Measurements from ENCODE around the gene CDV3. TPM values are rescaled to one million over a fixed set of nuclear protein-coding genes. Genes with fewer than 3 reads are reported as not detected.

Gene CDV3
- total and polyA plus RNA-seq, 10 donors: 68.1 to 253 (median 206) TPM

DNA sequence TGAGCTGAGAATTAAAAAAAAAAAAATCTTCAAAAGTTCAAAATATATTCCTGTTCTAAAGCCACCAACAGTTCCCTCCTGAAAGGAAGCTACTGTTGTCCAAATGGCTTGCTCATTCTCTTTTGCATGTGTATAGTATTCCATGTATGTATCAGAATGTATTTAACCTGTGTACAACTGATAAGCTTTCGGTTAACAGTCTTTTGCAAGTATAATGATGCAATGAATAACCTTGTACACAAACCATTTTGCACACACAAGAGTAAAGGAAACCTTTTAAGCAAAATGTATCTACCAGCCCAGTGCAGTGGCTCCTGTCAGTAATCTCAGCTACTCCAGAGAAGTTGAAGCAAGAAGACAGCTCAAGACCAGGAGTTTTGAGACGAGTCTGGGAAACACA is 55.7 kb downstream of the CDV3 start:
- intact Hi-C loops (cut with DNase I; ENCODE audit: low total_unique reads): no loop called here
- no peak for DNase-seq
- Histone ChIP-seq H3K9me3 (no peaks in the 10 kb centered on the region), H3K36me3 (peaks cover 0 to 100% (median 67%) of the 10 kb centered on the region in 6 donors), H3K27me3 (replicated peaks in 1 of 7) (no peaks in the 10 kb centered on the region), H3K27ac (no peak overlapping the region), H3K4me3 (no peak overlapping the region), H3K4me1 (no peaks in the 10 kb centered on the region)
- TF ChIP-seq, protein P1, sequence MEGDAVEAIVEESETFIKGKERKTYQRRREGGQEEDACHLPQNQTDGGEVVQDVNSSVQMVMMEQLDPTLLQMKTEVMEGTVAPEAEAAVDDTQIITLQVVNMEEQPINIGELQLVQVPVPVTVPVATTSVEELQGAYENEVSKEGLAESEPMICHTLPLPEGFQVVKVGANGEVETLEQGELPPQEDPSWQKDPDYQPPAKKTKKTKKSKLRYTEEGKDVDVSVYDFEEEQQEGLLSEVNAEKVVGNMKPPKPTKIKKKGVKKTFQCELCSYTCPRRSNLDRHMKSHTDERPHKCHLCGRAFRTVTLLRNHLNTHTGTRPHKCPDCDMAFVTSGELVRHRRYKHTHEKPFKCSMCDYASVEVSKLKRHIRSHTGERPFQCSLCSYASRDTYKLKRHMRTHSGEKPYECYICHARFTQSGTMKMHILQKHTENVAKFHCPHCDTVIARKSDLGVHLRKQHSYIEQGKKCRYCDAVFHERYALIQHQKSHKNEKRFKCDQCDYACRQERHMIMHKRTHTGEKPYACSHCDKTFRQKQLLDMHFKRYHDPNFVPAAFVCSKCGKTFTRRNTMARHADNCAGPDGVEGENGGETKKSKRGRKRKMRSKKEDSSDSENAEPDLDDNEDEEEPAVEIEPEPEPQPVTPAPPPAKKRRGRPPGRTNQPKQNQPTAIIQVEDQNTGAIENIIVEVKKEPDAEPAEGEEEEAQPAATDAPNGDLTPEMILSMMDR (IDR thresholded peaks at IDR 0.05 in 8 of 11, conservative IDR thresholded peaks at IDR 0.05 in 3 of 11): no peak
- no peak for TF ChIP-seq POLR2AphosphoS5 (IDR thresholded peaks at IDR 0.05)
- no peak for TF ChIP-seq POLR2A (IDR thresholded peaks at IDR 0.05)
- 80 to 98% (median 86%) methylated on average over 2 of the region's 2 CpGs for WGBS, 5 donors

- WGBS, 5 donors: 92 to 97% (median 95%) methylated on average over 4 of the region's 4 CpGs
- Histone ChIP-seq H3K27me3 (replicated peaks in 1 of 7) (no peaks in the 10 kb centered on the region), H3K27ac (no peak overlapping the region), H3K4me3 (no peak overlapping the region), H3K36me3 (peaks cover 0 to 100% (median 62%) of the 10 kb centered on the region in 6 donors), H3K9me3 (no peaks in the 10 kb centered on the region), H3K4me1 (no peaks in the 10 kb centered on the region)
- intact Hi-C loops (cut with DNase I; ENCODE audit: low total_unique reads): no loop called here
- no peak for DNase-seq
- TF ChIP-seq POLR2AphosphoS5 (IDR thresholded peaks at IDR 0.05) (no peak), POLR2A (IDR thresholded peaks at IDR 0.05) (no peak)
- TF ChIP-seq, protein P1 (IDR thresholded peaks at IDR 0.05 in 8 of 11, conservative IDR thresholded peaks at IDR 0.05 in 3 of 11): no peak
Observed at GRCh38 chr3:133633439-133633838, 60.0 kb downstream of the CDV3 start.

Small RNA genes lying within 50 kb of the gene (small RNA-seq; reads per million reads assigned to genes)
- gene AC022296.2: 0 reads per million in 4 donors
- 0 reads per million in 4 donors for gene RF00438

Other genes starting within 250 kb of the CDV3 start
- gene BFSP2, start 173.6 kb upstream of the CDV3 start, total RNA-seq: 1 to 10 TPM in 6 of 7 donors, not detected in 1; 1.5 to 4.1 (median 2.7) TPM
- 10 to 100 TPM in 2 of 3 donors, 1 to 10 TPM in 1; 8.6 to 52.5 (median 15.9) TPM for gene BFSP2, start 173.6 kb upstream of the CDV3 start, polyA plus RNA-seq
- gene TOPBP1, start 88.3 kb downstream of the CDV3 start, total RNA-seq: 10 to 100 TPM; 28.1 to 61.9 (median 37.6) TPM
- 10 to 100 TPM; 11.0 to 12.4 (median 11.2) TPM for gene TOPBP1, start 88.3 kb downstream of the CDV3 start, polyA plus RNA-seq
- 1 to 10 TPM; 1.7 to 9.8 (median 3.4) TPM for gene TF, start 172.7 kb downstream of the CDV3 start, total RNA-seq
- gene TF, start 172.7 kb downstream of the CDV3 start, polyA plus RNA-seq: 10 to 100 TPM in 2 of 3 donors, 1 to 10 TPM in 1; 2.3 to 81.8 (median 15.5) TPM
- gene SRPRB, start 232.1 kb downstream of the CDV3 start, total RNA-seq: 10 to 100 TPM; 22.3 to 38.5 (median 28.1) TPM
- 10 to 100 TPM; 11.5 to 18.7 (median 17.8) TPM for gene SRPRB, start 232.1 kb downstream of the CDV3 start, polyA plus RNA-seq

Measured in spleen (tissue), 11 donors.